GM19043 (cell line): ENCODE results near the gene AKAP8.
A peak's percentile ranks its signal among the peaks of the same experiment; 100 is the strongest.
"Not testable (repeated sequence)": the region's sequence is repeated elsewhere in the genome, so short reads cannot be mapped to it uniquely, and the experiment has no call there.

Experiments
- ATAC-seq: cut with Tn5 transposase; IDR thresholded peaks from one replicate; pipeline ENCODE4 v1.9.1; 2021; ENCODE audit warnings: low read depth; ENCODE audit not compliant: unreplicated experiment

AKAP8 gene

DNA sequence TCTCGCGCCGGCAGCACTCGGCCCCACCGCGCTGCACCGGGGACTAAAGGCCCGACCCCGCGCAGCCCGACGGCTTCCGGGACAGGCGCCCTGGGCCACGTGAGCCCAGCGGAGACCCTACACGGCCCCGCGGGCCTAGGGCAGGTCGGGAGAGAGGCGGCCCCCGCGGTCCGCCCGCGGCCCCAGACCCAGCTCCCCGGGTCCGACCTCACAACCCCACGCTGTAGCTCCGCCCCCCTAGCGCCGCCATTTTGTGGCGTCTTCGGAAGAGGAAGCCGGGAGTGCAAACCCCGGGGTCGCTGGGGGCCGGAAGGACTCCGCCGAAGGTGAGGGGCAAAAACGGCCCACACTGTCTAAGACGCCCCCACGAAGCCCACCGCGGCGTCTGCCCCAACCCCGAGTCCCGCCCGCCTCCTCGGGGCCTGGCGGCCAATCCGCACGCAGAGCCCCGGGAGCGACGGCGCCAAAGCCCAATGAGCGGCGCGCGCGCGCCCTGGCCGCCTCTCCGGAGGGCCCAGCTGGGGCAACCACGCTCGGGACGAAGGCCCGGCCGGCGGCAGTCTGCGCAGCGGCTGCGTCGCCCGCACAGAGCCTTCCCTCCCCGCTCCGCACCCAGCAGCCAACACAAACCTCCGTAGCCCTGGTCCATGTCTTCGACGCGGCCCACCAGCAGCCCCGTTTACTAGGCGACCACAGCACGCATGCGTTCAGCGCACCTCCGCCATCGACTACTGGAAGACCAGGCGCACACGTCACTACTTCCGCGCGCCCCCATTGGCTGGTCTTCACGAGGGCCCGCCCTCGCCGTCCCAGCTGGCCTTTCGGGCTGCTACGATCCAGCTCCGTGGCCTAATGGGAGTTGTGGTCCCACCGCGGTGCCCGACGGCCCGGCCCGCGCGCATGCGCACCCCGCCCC is at the start of gene AKAP8:
TSS of gene AKAP8 (minus strand) at position 705 of the 916 bp plus-strand sequence. CDS start at position 649, 56 bp downstream.
- ATAC-seq: peak; percentile 82

DNA sequence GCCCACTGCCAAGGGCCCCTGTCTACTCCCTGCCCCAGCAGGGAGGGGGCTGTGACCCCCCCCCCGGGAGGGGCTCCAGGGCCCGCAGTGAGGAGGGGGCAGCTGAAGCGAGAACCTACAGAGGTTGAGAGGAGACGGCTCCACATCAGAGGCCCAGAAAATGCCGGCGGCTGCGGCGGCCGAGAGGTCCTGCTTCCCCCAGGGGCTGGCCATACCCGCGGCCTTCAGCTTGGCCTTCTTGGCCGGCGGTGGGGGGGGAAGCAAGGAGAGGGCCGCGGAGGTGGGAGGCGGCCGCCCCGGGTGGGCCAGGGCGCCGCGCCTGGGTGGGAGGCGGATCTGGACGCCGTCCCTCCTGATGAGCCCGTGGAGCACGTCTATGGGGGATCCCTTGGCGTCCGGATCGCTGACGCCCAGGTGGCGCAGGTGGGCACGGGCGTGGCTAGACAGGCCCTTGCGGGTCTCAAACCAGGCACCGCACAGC is 48.4 kb upstream of the AKAP8 start:
- no peak for ATAC-seq

DNA sequence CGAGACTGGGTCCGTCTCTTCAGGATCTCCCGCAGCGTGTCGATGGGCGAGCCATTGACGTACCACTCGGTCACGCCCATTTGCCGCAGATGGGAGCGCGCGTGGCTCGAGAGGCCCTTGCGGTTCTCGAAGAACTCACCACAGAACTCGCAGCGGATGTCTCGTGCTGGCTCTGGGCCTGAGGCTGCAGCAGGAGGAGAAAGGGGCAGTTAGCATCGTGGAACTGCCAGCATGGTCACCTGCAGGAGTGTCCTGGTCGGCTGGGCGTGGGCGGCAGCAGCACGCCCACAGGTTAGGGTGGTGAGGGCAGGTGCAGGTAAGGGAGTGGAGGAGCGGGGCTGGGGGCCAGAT is 47.7 kb upstream of the AKAP8 start:
- no peak for ATAC-seq

- no peak for ATAC-seq
These were observed 47.1 kb upstream of the AKAP8 start for GRCh38 chr19:15426485-15427349.

- no peak for ATAC-seq
These were observed 45.8 kb upstream of the AKAP8 start for GRCh38 chr19:15425321-15425950.

DNA sequence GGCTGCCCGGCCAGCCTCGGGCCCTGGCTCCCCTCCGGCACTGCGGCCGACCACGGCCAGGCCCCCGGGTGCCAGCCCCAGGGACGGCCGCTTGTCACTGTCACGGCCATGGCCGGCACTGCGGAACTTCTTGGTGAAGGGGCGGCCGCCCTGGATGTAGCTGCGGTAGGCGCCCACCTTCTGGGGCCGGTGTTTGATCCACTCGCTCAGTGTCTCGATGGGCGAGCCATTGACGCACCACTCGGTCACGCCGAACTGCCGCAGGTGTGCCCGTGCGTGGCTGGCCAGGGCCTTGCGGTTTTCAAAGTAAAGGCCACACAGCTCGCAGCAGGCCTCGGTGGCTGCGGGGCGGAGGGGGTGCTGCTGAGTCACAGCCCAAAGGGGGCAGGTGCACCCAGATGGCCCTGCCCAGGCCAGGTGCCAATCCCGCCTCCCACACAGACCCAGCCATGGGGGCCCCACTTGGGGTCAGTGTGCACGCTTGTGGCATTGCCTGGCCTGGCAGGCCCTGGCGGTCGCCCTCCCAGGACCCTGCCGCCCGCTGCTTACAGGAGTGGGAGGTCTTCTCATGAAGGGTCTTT is 45.2 kb upstream of the AKAP8 start:
- no peak for ATAC-seq

DNA sequence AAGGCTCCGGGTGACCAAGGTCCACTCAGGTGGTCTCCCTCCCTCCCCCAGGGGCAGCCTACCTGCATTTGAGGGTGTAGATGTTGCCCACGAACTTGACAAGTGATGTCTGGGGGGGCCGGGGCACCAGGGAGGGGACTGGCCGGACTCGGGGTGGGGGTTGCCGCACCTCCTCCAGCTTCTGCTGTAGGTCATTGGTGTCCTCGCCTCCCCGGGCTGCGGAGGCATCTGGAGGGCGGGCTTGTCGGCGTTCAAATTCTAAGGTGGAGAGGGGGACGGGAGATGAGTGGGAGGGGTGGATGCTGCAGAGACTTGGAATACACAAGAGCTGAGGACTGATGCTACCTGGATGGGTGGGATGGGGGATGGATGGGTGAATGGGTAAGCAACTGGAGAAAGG is 44.5 kb upstream of the AKAP8 start:
- no peak for ATAC-seq

- ATAC-seq: no peak
These were observed 43.5 kb upstream of the AKAP8 start for GRCh38 chr19:15423130-15423529.

DNA sequence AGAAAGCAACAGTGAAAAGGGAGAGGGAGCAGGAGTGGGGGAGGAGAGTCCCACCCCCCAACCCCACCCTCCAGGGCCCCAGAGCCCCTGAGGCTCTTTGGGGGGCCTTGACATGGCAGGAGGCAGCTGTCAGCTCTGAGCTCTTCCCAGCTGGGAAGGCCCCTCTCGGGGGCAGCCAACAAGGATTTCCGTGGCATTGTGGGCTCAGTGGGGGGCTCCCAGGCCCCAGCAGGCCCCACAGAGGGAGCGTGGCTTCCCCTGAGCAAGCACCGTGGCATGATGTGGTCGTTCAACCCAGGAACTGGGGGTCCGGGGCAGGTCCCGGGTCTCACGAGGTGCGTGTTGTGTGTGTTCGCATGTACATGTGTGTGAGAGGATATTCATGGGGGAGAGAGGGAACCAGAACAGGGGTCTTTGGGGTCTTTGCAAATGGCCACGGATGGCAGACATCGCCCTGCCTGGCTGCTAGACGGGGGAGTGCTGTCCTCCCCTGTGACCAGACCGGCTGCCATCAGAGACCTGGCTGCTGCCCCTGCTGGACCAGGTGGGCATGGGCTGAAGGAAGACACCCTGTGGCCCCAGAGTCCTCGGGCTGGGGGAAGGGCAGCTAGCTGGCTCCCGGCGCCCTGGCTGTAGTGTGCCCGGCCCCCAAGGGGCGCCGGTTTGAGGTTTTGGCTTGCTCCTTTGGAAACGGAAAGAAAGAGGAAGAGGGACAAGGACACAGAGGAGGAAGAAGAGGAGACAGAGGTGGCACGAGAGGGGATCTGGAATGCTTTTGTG is 42.9 kb upstream of the AKAP8 start:
- no peak for ATAC-seq

DNA sequence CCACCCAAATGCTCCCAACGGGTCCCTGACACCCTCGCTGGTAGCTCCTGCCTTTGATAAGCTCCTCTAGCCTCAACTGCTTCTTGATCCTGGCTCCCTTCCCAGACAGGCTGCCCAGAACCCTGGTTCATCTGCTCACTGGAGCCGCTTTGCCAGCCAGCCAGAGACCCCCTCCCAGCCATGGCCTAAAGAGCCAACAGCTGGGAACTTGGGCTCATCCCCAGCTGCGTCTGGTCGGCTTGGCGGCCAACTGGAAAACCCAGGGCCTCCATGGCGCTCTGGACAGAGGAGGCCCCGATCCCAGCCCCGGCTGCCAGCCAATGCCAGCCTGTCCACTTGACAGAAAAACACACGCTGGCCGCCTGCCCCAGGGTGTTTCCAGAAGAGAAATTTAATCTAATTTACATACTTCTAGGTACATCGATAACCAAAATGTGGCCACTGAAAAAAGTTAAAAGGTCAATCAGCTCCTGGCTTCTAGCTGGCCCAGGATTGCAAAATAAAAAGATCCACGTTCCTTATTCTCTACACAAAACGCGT is 42.2 kb upstream of the AKAP8 start:
- no peak for ATAC-seq

GRCh38 chr19:15421136-15421695 is 41.6 kb upstream of the AKAP8 start:
- no peak for ATAC-seq

DNA sequence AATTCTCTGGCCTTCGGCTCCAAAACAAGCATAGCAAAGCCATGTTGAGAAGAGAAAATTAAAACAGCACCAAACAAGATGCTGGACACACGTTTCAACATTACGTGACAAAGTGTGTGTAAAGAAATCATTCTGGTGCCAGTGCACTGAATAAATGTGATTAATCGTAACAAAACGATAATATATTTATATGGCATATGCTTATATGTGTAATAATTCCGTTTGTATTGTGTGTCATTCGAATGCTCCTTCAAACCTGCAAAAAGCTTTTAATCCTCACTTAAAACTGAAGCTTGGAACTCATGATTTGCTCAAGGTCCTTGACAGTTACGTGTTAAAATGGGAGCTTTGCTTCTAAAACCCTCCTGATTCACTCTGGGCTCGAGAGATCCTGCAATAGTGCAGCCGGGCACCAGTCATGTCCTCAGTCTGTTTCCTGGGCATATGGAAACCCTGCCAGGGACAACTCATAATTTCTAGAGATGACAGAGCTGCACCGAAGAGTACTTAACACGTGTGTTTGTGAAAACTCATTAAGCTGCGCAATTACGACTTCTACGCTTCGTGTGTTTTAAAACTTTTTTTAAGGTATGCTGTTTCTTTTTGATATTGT is 39.9 kb upstream of the AKAP8 start:
- no peak for ATAC-seq

DNA sequence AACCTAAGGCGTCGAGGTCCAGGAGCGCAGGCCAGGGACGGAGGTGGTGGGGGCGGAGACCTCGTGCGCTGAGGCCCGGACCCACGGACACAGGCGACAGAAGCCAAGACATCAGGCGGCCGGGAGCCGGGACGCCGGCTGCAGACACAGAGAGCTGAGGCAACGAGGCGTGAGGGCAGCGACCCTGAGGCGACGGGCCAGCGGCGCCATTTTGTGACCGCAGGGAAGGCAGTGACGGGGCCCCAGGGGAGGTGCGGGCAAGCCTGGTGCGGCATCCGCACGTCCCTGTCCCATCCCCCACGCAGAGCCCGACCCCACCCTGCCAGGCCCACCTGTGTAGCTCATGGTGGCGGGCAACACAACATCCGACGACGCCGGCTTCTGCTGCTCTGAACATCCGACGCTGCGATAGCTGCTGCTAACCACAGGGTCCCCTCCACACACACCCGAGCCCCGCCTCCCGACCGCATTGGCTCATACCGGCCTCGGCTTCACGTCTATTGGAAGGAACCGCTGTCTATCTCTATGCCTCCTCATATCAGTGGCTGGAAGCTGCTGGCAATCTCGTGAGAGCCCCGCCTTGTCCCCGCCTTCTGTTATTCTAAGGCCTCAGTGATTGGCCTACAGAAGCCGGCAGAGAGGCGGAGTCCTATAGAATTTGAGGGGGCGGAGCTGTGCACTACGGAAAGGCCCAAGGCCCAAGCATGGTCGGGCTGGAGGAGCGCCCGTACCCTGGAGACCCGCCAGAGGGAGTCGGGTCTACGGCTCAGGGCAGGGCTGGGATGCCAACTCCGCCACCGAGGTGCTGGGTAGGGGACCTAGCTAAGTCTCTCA is 39.2 kb upstream of the AKAP8 start, which contains the start of gene AKAP8L:
TSS of gene AKAP8L (minus strand) at position 410 of the 834 bp plus-strand sequence. CDS start at position 345, 65 bp downstream.
- ATAC-seq: peak; percentile 96

DNA sequence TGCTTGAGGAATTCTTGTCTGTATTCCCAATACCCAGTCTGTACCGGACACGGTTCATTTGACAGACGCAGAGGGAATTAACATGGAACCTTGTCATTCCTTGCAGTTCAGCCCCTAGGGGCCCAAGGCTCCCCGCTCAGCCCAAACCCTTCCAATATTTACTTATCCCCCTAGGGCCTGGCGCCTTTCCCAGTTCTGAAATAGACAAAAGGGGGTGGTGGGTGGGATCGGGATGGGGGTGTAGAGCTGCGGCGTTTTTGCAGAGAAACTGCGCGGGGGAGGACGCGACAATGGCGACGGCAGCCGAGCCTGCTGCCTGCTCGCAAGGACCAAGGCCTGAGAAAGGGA is 38.6 kb upstream of the AKAP8 start:
- ATAC-seq: no peak

GRCh38 chr19:15417699-15418098 is 38.1 kb upstream of the AKAP8 start:
- ATAC-seq: no peak

GRCh38 chr19:15412832-15413231 is 33.2 kb upstream of the AKAP8 start:
- no peak for ATAC-seq

- ATAC-seq: not testable (repeated sequence)
These were observed 31.8 kb upstream of the AKAP8 start for GRCh38 chr19:15411351-15411750.

DNA sequence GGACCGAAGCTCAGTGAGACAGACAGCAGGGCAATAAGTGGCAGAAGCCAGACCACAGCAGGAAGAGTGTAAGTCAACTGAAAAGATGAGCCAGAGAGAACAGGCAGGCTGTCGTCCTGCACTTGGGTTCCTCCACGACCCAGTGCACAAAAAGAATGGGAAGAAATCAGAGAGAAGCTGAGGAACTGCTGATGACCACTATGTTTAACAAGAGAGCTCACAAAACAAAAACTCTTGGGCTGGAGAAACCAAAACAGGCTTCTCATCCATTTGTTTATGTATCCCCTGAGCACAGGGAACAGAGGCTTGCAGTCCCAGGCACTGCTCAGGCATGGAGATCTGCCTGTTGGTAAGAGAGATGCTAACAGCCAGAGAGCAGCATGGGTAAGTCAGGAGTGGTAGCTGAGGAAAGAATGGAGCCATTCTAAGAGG is 25.2 kb upstream of the AKAP8 start:
- ATAC-seq: no peak
